Effector memory CD8-positive, alpha-beta T cell (primary cell): ENCODE data around the gene APOL2.
"Not testable (repeated sequence)": the region's sequence is repeated elsewhere in the genome, so short reads cannot be mapped to it uniquely, and the experiment has no call there.

ENCODE experiments used
- ATAC-seq: fragments of 150-1000 bp; cut with Tn5 transposase; replicated peaks from 2 replicates; pipeline ENCODE4 v1.10.0; 2021; ENCODE audit warnings: mild to moderate bottlenecking, moderate library complexity
- DNase-seq, 3 experiments: peaks; one replicate each; pipeline ENCODE4 v3.0.0; 2021
- H3K27ac Mint-ChIP-seq, 2 donors: one replicate each; pipeline ENCODE4 v1.8.0; 2022; ENCODE audit warnings: mild to moderate bottlenecking in 2 of 2, mixed read lengths in 2 of 2, moderate library complexity in 2 of 2
- H3K27me3 Mint-ChIP-seq, 2 donors: one replicate each; pipeline ENCODE4 v1.8.0; 2022; ENCODE audit warnings: mixed read lengths in 2 of 2
- H3K36me3 Mint-ChIP-seq: one replicate; pipeline ENCODE4 v1.8.0; 2022; ENCODE audit warnings: mild to moderate bottlenecking, moderate library complexity, mixed read lengths; ENCODE audit not compliant: insufficient read depth
- H3K4me1 Mint-ChIP-seq, 2 donors: one replicate each; pipeline ENCODE4 v1.8.0; 2022; ENCODE audit warnings: low read depth in 2 of 2, mixed read lengths in 2 of 2
- H3K4me3 Mint-ChIP-seq, 2 donors: one replicate each; pipeline ENCODE4 v1.8.0; 2022; ENCODE audit warnings: mild to moderate bottlenecking in 2 of 2, mixed read lengths in 2 of 2, moderate library complexity in 2 of 2
- H3K9me3 Mint-ChIP-seq, 2 donors: one replicate each; pipeline ENCODE4 v1.8.0; 2022; ENCODE audit warnings: mixed read lengths in 2 of 2

Gene APOL2

DNA sequence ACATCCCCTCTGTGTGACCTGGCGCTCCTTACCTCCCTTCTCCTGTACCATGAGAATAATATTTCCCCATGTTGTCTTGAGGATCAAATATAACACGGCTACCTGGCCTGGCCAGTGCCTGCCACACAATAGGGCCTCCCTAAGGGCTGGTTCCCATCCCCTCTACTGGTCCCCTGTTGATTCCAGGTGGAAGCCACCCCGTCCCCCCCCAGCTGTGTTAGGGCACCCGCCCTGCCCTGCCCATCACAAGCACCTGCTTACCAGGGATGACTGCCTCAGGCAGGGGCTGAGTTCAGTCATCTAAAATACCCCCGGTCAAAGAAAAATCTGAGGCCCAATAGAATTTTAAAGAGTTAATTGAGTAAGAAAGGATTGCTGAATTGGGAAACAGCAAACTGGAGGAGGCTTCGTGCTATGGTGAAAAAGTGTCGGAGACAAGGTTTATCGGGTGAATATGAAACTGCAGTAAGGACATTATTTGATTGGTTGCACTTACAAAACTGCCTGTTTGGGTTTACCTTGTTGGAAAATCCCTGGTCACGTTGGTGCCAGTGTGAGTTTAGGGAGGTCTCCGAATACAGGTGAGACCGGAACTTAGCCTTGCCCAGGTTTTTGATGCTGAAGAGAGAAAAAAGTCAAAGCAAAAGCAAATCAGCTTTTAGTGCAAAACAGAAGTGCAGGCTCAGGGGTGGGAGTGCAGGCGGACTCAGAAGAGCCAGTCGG lies 18.8 kb upstream of the APOL2 start:
- H3K27ac Mint-ChIP-seq: peak overlapping the region; percentile 83 to 86
- no peak for DNase-seq
- H3K4me3 Mint-ChIP-seq: peak overlapping the region; percentile 19 to 68
- H3K36me3 Mint-ChIP-seq: peaks cover 39% of the 10 kb centered on the region
- H3K27me3 Mint-ChIP-seq: no peaks in the 10 kb centered on the region
- peaks cover 57 to 61% of the 10 kb centered on the region in 2 donors for H3K4me1 Mint-ChIP-seq
- no peak for ATAC-seq
- H3K9me3 Mint-ChIP-seq: no peaks in the 10 kb centered on the region

- no peak for DNase-seq
- peak overlapping the region; percentile 82 to 83 for H3K27ac Mint-ChIP-seq
- ATAC-seq: no peak
- peaks cover 38% of the 10 kb centered on the region for H3K36me3 Mint-ChIP-seq
- no peaks in the 10 kb centered on the region for H3K9me3 Mint-ChIP-seq
- no peak overlapping the region for H3K4me3 Mint-ChIP-seq
- peaks cover 63 to 69% of the 10 kb centered on the region in 2 donors for H3K4me1 Mint-ChIP-seq
- no peaks in the 10 kb centered on the region for H3K27me3 Mint-ChIP-seq
These were observed 18.0 kb upstream of the APOL2 start for GRCh38 chr22:36257308-36257707.

- Mint-ChIP-seq H3K4me1 (peaks cover 63 to 74% of the 10 kb centered on the region in 2 donors), H3K36me3 (peaks cover 29% of the 10 kb centered on the region), H3K27ac (peak overlapping the region; percentile 33 to 82), H3K4me3 (no peak overlapping the region), H3K27me3 (no peaks in the 10 kb centered on the region), H3K9me3 (no peaks in the 10 kb centered on the region)
- DNase-seq (no peak), ATAC-seq (no peak)
These were observed 17.2 kb upstream of the APOL2 start for GRCh38 chr22:36256478-36256877.

DNA sequence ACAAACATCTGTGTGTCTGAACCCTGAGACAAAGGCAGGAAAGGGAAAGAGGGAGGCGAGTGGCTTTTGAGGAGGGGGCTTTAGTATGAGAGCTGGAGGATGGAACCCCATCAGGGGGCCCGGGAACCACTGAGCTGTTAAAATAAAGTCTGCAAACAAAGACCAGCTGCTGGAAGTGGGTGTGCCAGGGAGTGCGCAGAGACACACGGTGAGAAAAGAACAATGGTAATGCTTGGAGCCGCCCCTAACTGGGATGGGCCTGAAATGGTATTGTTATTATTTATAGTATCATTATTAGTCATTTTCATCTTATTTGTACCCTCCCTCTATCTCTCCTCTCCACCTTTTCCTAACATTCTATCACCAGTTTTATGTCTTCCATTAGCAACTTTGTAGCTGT lies 16.2 kb upstream of the APOL2 start:
- H3K36me3 Mint-ChIP-seq: peaks cover 29% of the 10 kb centered on the region
- peaks cover 63 to 74% of the 10 kb centered on the region in 2 donors for H3K4me1 Mint-ChIP-seq
- not testable (repeated sequence) for H3K9me3 Mint-ChIP-seq, H3K27me3 Mint-ChIP-seq, DNase-seq, ATAC-seq
- H3K4me3 Mint-ChIP-seq: peak overlapping the region; percentile 40 to 42
- peak overlapping the region; percentile 33 to 82 for H3K27ac Mint-ChIP-seq

DNA sequence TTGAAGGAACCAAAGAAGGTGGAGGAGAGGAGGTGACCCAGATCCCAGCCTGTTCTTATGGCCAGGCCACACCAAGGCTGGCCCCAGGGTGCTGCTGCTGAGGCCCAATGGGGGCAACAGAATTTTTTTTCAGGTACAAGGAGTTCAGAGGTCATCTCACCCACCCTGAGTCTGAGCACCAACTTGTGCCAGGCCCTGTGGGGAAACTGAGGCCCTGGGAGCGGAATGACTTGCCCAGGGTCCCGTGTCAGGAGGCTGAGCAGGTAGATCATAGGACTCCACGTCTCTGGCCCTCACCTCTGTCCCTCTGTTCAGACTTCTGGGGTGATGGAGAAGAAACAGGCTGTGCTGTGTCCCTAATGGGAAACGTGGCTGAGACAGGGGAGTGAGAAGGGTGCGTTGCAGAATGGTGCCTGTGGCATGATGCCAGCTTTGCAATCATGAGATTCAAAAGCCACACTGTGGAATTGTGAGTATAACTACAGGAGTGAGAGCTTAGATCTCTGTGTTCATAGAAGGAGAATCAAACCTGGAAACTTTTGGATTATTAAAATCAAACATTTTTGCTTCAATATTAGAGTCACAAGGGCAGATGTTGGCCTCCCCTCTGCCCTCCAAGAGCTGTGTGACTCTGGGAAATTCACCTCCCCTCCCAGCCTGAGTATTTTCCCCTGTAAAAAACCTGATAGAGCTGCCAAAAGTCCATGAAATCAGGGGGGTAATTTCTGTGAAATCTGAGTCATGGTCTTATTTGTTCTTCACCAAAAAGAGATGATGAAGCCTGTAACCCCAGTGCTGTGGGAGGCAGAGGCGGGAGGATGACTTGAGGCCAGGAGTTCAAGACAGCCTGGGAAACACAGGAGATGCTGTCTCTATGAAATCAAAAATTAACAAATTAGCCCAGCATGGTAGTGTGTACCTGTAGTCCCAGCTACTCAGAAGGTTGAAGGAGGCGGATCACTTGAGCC lies 14.5 kb upstream of the APOL2 start:
- Mint-ChIP-seq H3K4me3 (peak overlapping the region; percentile 87 to 98), H3K9me3 (no peaks in the 10 kb centered on the region), H3K4me1 (peaks cover 57 to 67% of the 10 kb centered on the region in 2 donors), H3K27me3 (no peaks in the 10 kb centered on the region), H3K36me3 (peaks cover 20% of the 10 kb centered on the region), H3K27ac (peak overlapping the region; percentile 97 to 99)
- DNase-seq (no peak), ATAC-seq (peak; percentile 5)

- ATAC-seq (peak; percentile 97), DNase-seq (peak; percentile 26 to 50 (median 38))
- peak within 1 kb of the TSS; percentile 97 to 99 for H3K27ac Mint-ChIP-seq
- H3K9me3 Mint-ChIP-seq: no peaks in the 10 kb centered on the region
- no peaks in the 10 kb centered on the region for H3K27me3 Mint-ChIP-seq
- H3K4me3 Mint-ChIP-seq: peak within 1 kb of the TSS; percentile 87 to 98
- peaks cover 48 to 58% of the 10 kb centered on the region in 2 donors for H3K4me1 Mint-ChIP-seq
- peaks cover 14% of the 10 kb centered on the region for H3K36me3 Mint-ChIP-seq
These were observed 13.6 kb upstream of the APOL2 start, which contains the start of gene APOL1 for GRCh38 chr22:36252754-36253522. Gene APOL1 (plus strand): TSS chr22:36253133. CDS start chr22:36254956, 1,823 bp downstream.

DNA sequence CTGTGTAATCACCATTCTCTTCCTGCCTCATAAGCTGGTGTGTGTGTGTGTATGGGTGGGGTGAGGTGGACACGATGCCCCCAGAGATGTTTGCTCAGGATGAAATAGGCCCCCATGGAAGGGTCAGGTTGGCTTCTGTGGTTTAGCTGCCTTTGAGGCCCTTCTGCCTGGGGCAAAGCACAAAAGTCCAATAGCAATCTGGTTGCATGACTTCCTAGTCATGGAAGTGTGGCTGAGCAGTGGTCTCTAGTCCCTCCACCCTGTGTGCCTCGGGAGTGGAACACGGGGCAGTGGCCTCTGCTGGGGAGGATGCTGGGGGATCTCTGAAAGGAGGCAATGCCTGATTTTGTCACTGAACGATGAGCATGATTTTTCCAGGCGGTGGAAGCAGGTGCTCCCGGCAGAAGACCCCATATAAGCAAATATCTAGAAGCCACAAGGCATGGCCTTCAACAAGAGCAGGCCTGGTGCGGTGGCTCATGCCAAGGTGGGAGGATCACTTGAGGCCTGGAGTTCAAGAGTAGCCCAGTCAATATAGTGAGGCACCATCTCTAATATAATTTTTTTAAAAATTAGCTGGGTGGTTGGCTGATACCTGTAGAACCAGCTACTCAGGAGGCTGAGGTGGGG lies 12.8 kb upstream of the APOL2 start:
- Mint-ChIP-seq H3K4me1 (peaks cover 44 to 52% of the 10 kb centered on the region in 2 donors), H3K4me3 (peak overlapping the region; percentile 87 to 98), H3K27ac (peak overlapping the region; percentile 97 to 99)
- not testable (repeated sequence) for H3K27me3 Mint-ChIP-seq, ATAC-seq, H3K9me3 Mint-ChIP-seq, H3K36me3 Mint-ChIP-seq, DNase-seq

DNA sequence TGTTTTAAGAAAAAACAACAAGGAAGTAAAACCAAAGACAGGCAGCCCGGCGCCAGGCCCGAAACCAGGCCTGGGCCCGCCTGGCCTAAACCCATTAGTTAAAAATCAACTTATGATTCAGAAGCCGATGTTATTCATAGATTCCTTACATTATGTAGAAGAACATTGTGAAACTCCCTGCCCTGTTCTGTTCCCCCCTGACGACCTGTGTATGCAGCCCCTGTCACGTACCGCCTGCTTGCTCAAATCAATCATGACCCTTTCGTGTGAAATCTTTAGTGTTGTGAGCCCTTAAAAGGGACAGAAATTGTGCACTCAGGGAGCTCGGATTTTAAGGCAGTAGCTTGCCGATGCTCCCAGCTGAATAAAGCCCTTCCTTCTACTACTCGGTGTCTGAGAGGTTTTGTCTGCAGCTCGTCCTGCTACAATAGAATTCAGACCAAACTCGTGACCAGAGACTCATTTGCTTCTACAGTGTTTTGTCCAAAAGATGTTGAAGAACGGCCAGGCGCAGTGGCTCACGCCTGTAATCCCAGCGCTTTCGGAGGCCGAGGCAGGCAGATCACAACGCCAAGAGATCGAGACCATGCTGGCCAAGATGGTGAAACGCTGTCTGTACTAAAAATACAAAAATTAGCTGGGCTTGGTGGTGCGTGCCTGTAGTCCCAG lies 11.1 kb upstream of the APOL2 start:
- not testable (repeated sequence) for ATAC-seq, H3K9me3 Mint-ChIP-seq, DNase-seq, H3K4me3 Mint-ChIP-seq, H3K36me3 Mint-ChIP-seq, H3K27ac Mint-ChIP-seq
- Mint-ChIP-seq H3K27me3 (peaks cover 0 to 14% of the 10 kb centered on the region in 2 donors), H3K4me1 (peaks cover 30 to 36% of the 10 kb centered on the region in 2 donors)

DNA sequence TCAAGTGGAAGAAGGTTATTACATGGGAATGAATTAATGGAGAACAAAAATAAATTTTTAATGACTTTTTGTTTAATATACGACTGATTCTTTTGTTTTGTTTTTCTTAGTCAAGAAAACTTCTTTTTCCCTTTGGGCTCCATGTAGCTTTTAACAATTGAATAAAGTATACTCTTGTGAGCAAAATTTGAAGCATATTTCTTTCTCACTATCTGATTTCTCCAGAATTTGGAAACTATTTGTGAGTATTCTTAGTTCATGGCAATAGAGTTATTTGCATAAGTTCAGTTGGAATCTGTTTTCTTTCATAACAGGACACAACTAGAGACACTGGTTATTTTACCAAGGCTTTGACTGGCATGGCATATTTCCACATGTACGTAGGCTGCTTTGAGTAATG lies 9.8 kb upstream of the APOL2 start:
- no peak overlapping the region for H3K4me3 Mint-ChIP-seq
- no peaks in the 10 kb centered on the region for H3K9me3 Mint-ChIP-seq
- DNase-seq (no peak), ATAC-seq (no peak)
- peaks cover 0 to 21% of the 10 kb centered on the region in 2 donors for H3K27me3 Mint-ChIP-seq
- H3K36me3 Mint-ChIP-seq: peaks cover 8% of the 10 kb centered on the region
- H3K4me1 Mint-ChIP-seq: peaks cover 21 to 23% of the 10 kb centered on the region in 2 donors
- H3K27ac Mint-ChIP-seq: no peak overlapping the region

- Mint-ChIP-seq H3K27ac (no peak overlapping the region), H3K9me3 (no peaks in the 10 kb centered on the region), H3K27me3 (peaks cover 0 to 21% of the 10 kb centered on the region in 2 donors), H3K4me1 (peaks cover 8 to 11% of the 10 kb centered on the region in 2 donors), H3K36me3 (peaks cover 5% of the 10 kb centered on the region), H3K4me3 (no peak overlapping the region)
- no peak for ATAC-seq
- DNase-seq: no peak
These were observed 8.6 kb upstream of the APOL2 start for GRCh38 chr22:36247955-36248354.

- Mint-ChIP-seq H3K27me3 (peaks cover 0 to 21% of the 10 kb centered on the region in 2 donors), H3K9me3 (peaks cover 0 to 2% of the 10 kb centered on the region in 2 donors), H3K4me3 (no peak overlapping the region), H3K27ac (no peak overlapping the region), H3K4me1 (peaks cover under 1 to 3% of the 10 kb centered on the region in 2 donors), H3K36me3 (no peaks in the 10 kb centered on the region)
- no peak for DNase-seq
- no peak for ATAC-seq
These were observed 7.4 kb upstream of the APOL2 start for GRCh38 chr22:36246718-36247117.

GRCh38 chr22:36245805-36246356 lies 6.6 kb upstream of the APOL2 start:
- Mint-ChIP-seq H3K9me3 (peaks cover 0 to 2% of the 10 kb centered on the region in 2 donors), H3K36me3 (no peaks in the 10 kb centered on the region), H3K27me3 (peaks cover 0 to 21% of the 10 kb centered on the region in 2 donors), H3K27ac (no peak overlapping the region), H3K4me1 (no peaks in the 10 kb centered on the region), H3K4me3 (no peak overlapping the region)
- ATAC-seq: no peak
- no peak for DNase-seq
